Nephron (organoid): ENCODE data around the gene ARID3A.

ENCODE experiments used
- H3K27ac Mint-ChIP-seq, 3 experiments: 2 replicates each; pipeline ENCODE4 v1.8.0; 2020; ENCODE audit warnings: mixed read lengths in 3 of 3, mild to moderate bottlenecking in 2 of 3, moderate library complexity in 1 of 3
- H3K27me3 Mint-ChIP-seq: 2 replicates; pipeline ENCODE4 v1.8.0; 2021; ENCODE audit warnings: low read depth, mild to moderate bottlenecking, moderate library complexity, mixed read lengths
- H3K36me3 Mint-ChIP-seq: 2 replicates; pipeline ENCODE4 v1.8.0; 2020; ENCODE audit warnings: low read depth, mixed read lengths
- H3K4me1 Mint-ChIP-seq: 2 replicates; pipeline ENCODE4 v1.8.0; 2020; ENCODE audit warnings: mixed read lengths
- H3K4me3 Mint-ChIP-seq, 3 experiments: 2 replicates each; pipeline ENCODE4 v1.8.0; 2020; ENCODE audit warnings: mild to moderate bottlenecking in 3 of 3, mixed read lengths in 3 of 3, moderate library complexity in 2 of 3
- H3K9me3 Mint-ChIP-seq: 2 replicates; pipeline ENCODE4 v1.8.0; 2020; ENCODE audit warnings: mixed read lengths
- TF ChIP-seq, protein P1 (sequence below), 3 experiments: fragments of 200-600 bp; sonication (generic); IDR thresholded peaks; one replicate each; pipeline ENCODE4 v1.5.0; 2021; ENCODE audit warnings: antibody characterized with exemption in 3 of 3; ENCODE audit not compliant: unreplicated experiment in 3 of 3

Gene ARID3A

DNA sequence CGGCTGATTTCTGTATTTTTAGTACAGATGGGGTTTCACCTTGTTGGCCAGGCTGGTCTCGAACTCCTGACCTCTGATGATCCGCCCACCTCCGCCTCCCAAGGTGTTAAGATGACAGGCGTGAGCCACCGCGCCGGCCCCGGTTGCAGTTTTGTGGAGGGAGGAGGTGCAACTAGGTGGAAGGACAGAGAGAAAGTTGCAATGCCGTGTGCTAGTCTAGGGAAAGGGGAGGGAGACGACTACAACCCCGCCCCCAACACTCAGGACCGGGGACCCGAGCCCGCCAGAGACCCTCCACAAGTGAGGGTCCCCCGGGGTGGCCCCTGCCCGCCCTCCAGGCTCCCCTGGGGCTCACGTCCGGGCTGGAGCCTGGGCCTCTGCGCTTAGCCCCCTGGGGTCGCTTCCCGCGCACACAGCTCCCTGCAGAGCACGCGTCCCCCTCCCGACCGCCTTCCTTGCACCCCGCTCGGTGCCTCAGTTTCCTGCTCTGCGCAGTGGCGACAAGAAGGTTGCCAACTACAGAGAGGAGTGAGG is 1.2 kb upstream of the ARID3A start:
- Mint-ChIP-seq H3K27ac (peak overlapping the region in 1 of 3 experiments; percentile 37), H3K4me3 (peak overlapping the region; percentile 74 to 87 (median 84)), H3K27me3 (peaks cover 24% of the 10 kb centered on the region), H3K9me3 (no peaks in the 10 kb centered on the region), H3K36me3 (no peaks in the 10 kb centered on the region), H3K4me1 (peaks cover 10% of the 10 kb centered on the region)
- TF ChIP-seq, protein P1, sequence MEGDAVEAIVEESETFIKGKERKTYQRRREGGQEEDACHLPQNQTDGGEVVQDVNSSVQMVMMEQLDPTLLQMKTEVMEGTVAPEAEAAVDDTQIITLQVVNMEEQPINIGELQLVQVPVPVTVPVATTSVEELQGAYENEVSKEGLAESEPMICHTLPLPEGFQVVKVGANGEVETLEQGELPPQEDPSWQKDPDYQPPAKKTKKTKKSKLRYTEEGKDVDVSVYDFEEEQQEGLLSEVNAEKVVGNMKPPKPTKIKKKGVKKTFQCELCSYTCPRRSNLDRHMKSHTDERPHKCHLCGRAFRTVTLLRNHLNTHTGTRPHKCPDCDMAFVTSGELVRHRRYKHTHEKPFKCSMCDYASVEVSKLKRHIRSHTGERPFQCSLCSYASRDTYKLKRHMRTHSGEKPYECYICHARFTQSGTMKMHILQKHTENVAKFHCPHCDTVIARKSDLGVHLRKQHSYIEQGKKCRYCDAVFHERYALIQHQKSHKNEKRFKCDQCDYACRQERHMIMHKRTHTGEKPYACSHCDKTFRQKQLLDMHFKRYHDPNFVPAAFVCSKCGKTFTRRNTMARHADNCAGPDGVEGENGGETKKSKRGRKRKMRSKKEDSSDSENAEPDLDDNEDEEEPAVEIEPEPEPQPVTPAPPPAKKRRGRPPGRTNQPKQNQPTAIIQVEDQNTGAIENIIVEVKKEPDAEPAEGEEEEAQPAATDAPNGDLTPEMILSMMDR (IDR thresholded peaks at IDR 0.05; ENCODE audit: unreplicated experiment in 3 of 3), result no peak

DNA sequence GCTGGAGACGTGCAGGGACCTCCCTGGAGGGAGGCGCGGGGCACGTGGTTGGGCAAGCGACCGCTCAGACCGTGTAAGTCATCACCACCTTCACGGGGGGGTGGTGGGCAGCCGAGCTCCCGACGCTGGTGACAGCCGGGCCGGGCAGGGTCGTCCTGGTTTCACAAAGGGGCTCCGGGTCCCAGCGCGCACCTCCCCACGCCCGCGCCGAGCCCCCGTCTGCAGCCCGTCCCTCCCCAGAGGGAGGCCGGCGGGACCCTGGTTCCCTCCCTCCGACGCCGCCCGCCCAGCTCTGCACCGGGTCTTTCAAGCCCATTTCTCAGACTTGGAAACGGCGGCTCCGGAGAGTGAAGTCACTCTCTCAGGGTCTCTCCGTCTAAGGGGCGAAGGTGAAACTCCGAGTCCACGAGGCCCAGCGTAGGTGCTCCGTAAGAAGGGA is 729 bp upstream of the ARID3A start:
- H3K27me3 Mint-ChIP-seq, result peaks cover 24% of the 10 kb centered on the region
- H3K27ac Mint-ChIP-seq, result peak overlapping the region in 2 of 3 experiments; percentile 31 to 69
- H3K4me3 Mint-ChIP-seq, result peak overlapping the region; percentile 84 to 87 (median 86)
- peaks cover 10% of the 10 kb centered on the region for H3K4me1 Mint-ChIP-seq
- TF ChIP-seq, protein P1 (IDR thresholded peaks at IDR 0.05; ENCODE audit: unreplicated experiment in 3 of 3), result no peak
- H3K36me3 Mint-ChIP-seq, result peaks cover 5% of the 10 kb centered on the region
- no peaks in the 10 kb centered on the region for H3K9me3 Mint-ChIP-seq

DNA sequence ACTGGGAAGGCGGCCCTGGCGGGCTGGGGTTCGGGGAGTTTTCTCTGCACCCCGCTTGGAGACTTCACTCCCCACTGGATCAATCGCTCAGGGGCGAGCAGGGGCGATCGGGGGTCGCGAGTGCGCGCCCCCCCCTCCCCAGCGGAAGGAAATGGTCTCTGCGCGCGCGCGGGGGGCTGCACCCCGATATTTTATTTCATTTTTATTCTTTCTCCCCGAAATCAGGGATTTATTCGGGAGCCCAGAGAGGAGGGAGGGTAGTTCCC is 421 bp downstream of the ARID3A start:
- TF ChIP-seq, protein P1 (IDR thresholded peaks at IDR 0.05; ENCODE audit: unreplicated experiment in 3 of 3), result no peak
- Mint-ChIP-seq H3K4me1 (peaks cover 10% of the 10 kb centered on the region), H3K27ac (no peak overlapping the region), H3K27me3 (peaks cover 13% of the 10 kb centered on the region), H3K36me3 (peaks cover 13% of the 10 kb centered on the region), H3K4me3 (peak overlapping the region; percentile 78 to 80 (median 80)), H3K9me3 (no peaks in the 10 kb centered on the region)

DNA sequence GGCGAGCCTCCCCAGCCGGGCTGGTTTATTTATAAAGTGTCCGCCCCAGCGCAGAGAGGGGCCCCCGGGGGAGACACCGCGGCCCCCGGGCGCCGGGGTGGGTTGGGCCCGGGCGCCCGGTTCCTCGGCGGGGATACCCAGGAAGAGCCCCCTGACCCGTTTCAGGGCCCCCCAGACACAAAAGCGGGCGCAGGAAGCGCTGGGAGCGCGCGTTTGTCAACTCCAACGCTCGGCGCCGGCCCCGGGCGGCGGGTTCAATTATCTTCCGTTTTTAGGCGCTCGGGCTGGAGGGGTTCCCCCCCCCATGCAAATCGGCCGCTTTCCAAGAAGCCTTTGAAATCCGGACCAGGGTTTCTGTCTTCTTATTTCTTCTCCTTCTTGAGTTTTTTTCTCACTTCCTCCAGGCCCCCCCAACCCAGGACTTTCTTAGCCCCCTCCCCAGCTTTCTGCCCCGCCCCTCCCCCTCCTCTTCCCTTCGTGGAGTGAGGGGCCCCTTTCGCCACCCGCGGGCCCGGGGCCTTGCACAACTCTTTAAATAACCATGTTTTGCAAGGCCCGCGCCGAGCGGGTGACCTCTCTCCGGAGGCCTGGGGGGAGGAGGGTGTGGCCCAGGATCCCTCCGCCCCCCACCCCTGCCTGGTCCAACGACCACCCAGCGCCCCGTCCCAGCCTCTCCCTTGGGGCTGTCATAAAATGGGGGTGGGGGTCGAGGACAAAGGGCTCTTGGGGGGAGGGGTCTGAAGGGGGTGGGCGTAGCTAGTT is 935 bp downstream of the ARID3A start:
- TF ChIP-seq, protein P1 (IDR thresholded peaks at IDR 0.05; ENCODE audit: unreplicated experiment in 3 of 3), result no peak
- peaks cover 14% of the 10 kb centered on the region for H3K36me3 Mint-ChIP-seq
- H3K9me3 Mint-ChIP-seq, result no peaks in the 10 kb centered on the region
- peak overlapping the region; percentile 45 to 96 (median 85) for H3K27ac Mint-ChIP-seq
- peaks cover 9% of the 10 kb centered on the region for H3K4me1 Mint-ChIP-seq
- H3K4me3 Mint-ChIP-seq, result peak overlapping the region; percentile 89 to 97 (median 92)
- peaks cover 8% of the 10 kb centered on the region for H3K27me3 Mint-ChIP-seq

DNA sequence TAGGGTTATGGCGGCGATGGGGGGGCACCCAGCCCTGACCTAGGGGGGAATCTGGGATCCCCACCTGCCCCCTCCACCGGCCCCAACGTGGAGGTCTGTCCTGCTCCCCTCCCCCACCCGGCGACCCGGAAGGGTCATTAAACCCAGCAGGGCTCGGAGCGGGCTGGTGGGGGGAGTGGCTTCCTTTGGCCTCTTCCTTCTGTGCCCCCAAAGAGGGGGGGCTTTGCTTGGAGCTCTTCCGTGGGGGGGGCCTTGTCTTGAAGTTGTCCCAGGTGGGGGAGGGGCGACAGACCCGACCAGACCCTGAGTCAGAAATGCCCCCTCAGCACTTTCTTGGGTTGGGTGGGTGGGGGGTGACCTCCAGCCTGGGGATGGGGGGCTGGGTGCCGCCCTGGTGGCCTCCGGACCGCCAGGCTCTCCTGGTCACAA is 1.5 kb downstream of the ARID3A start:
- peaks cover 5% of the 10 kb centered on the region for H3K27me3 Mint-ChIP-seq
- H3K4me3 Mint-ChIP-seq, result peak overlapping the region; percentile 89 to 97 (median 92)
- no peaks in the 10 kb centered on the region for H3K9me3 Mint-ChIP-seq
- H3K27ac Mint-ChIP-seq, result peak overlapping the region in 1 of 3 experiments; percentile 75
- TF ChIP-seq, protein P1 (IDR thresholded peaks at IDR 0.05; ENCODE audit: unreplicated experiment in 3 of 3), result no peak
- peaks cover 5% of the 10 kb centered on the region for H3K4me1 Mint-ChIP-seq
- H3K36me3 Mint-ChIP-seq, result peaks cover 18% of the 10 kb centered on the region
